CD14-positive monocyte (primary cell): Measurements from ENCODE around the gene BMP7. TPM values are rescaled to one million over a fixed set of nuclear protein-coding genes. Genes with fewer than 3 reads are reported as not detected.

Source experiments
- DNase-seq, 3 donors: peaks; one replicate each; pipeline ENCODE4 v3.0.0-alpha.2; 2011 to 2022
- H2AFZ ChIP-seq: 2 replicates; pipeline ENCODE4 v1.6.0; 2012; ENCODE audit warnings: mild to moderate bottlenecking, low read depth, low read length, inconsistent platforms; ENCODE audit not compliant: insufficient read depth, poor library complexity, severe bottlenecking
- H3K27ac ChIP-seq, 2 donors: 1 replicate in 1 of 2; 2 replicates in 1 of 2; pipeline ENCODE4 v1.5.1; 2012 to 2013; ENCODE audit warnings: low read length in 2 of 2, control low read depth in 1 of 2, inconsistent platforms in 1 of 2, low read depth in 1 of 2, mild to moderate bottlenecking in 1 of 2
- H3K27me3 ChIP-seq, 2 donors: one replicate each; pipeline versions ENCODE4 v1.6.0 to v1.6.1; 2011 to 2013; ENCODE audit warnings: low read length in 2 of 2; ENCODE audit not compliant: control insufficient read depth in 2 of 2, insufficient read depth in 2 of 2
- H3K36me3 ChIP-seq, 2 donors: replicated peaks in 1 of 2; 1 replicate in 1 of 2; 2 replicates in 1 of 2; pipeline versions ENCODE4 v1.5.1 to v1.6.1; 2012 to 2013; ENCODE audit warnings: low read length in 2 of 2, control low read depth in 1 of 2, inconsistent platforms in 1 of 2, mild to moderate bottlenecking in 1 of 2; ENCODE audit not compliant: insufficient read depth in 2 of 2, control insufficient read depth in 1 of 2
- H3K4me1 ChIP-seq, 2 donors: 1 replicate in 1 of 2; 2 replicates in 1 of 2; pipeline versions ENCODE4 v1.5.1 to v1.6.1; 2012 to 2013; ENCODE audit warnings: low read length in 2 of 2, control low read depth in 1 of 2, inconsistent platforms in 1 of 2, mild to moderate bottlenecking in 1 of 2, moderate library complexity in 1 of 2; ENCODE audit not compliant: insufficient read depth in 2 of 2, control insufficient read depth in 1 of 2
- H3K4me2 ChIP-seq: replicated peaks from 2 replicates; pipeline ENCODE3; 2012; ENCODE audit warnings: low read length, moderate library complexity, mild to moderate bottlenecking; ENCODE audit not compliant: poor library complexity, severe bottlenecking; ENCODE audit errors: extremely low read depth
- H3K4me3 ChIP-seq, 3 experiments: fragments of 200-600 bp in 1 of 3; sonication (generic) in 1 of 3; replicated peaks in 1 of 3; 1 replicate in 2 of 3; 2 replicates in 1 of 3; pipeline ENCODE4 v1.5.1; 2011 to 2013; ENCODE audit warnings: low read length in 3 of 3, mild to moderate bottlenecking in 3 of 3, control low read depth in 2 of 3, low read depth in 2 of 3, inconsistent platforms in 1 of 3, moderate library complexity in 1 of 3
- H3K79me2 ChIP-seq: 2 replicates; pipeline ENCODE4 v1.6.0; 2012; ENCODE audit warnings: mild to moderate bottlenecking, control low read depth, inconsistent platforms, low read length, moderate library complexity; ENCODE audit not compliant: insufficient read depth
- H3K9ac ChIP-seq: 2 replicates; pipeline ENCODE4 v1.6.0; 2017; ENCODE audit warnings: low read length, mild to moderate bottlenecking; ENCODE audit not compliant: insufficient read depth, poor library complexity, severe bottlenecking
- H3K9me3 ChIP-seq, 2 donors: replicated peaks in 1 of 2; 1 replicate in 1 of 2; 2 replicates in 1 of 2; pipeline versions ENCODE4 v1.5.1 to v1.6.1; 2012 to 2013; ENCODE audit warnings: low read length in 2 of 2, control low read depth in 1 of 2; ENCODE audit not compliant: control insufficient read depth in 1 of 2, insufficient read depth in 1 of 2
- H4K20me1 ChIP-seq: 2 replicates; pipeline ENCODE4 v1.6.0; 2012; ENCODE audit warnings: mild to moderate bottlenecking, low read length, control low read depth, moderate library complexity; ENCODE audit not compliant: insufficient read depth
- H3K27ac Mint-ChIP-seq, 7 donors: one replicate each; pipeline ENCODE4 v1.8.0; 2020; ENCODE audit warnings: mild to moderate bottlenecking in 7 of 7, mixed read lengths in 7 of 7, moderate library complexity in 6 of 7, inconsistent platforms in 2 of 7
- H3K27me3 Mint-ChIP-seq, 3 donors: one replicate each; pipeline ENCODE4 v1.8.0; 2021 to 2022; ENCODE audit warnings: low read depth in 3 of 3, mild to moderate bottlenecking in 3 of 3, mixed read lengths in 3 of 3, moderate library complexity in 3 of 3, inconsistent platforms in 1 of 3
- H3K36me3 Mint-ChIP-seq, 2 donors: one replicate each; pipeline ENCODE4 v1.8.0; 2020; ENCODE audit warnings: mixed read lengths in 2 of 2, inconsistent platforms in 1 of 2, mild to moderate bottlenecking in 1 of 2
- H3K4me1 Mint-ChIP-seq: one replicate; pipeline ENCODE4 v1.8.0; 2020; ENCODE audit warnings: mild to moderate bottlenecking, mixed read lengths
- H3K4me3 Mint-ChIP-seq, 2 donors: one replicate each; pipeline ENCODE4 v1.8.0; 2020; ENCODE audit warnings: mild to moderate bottlenecking in 2 of 2, mixed read lengths in 2 of 2, moderate library complexity in 1 of 2
- H3K9me3 Mint-ChIP-seq, 7 donors: one replicate each; pipeline ENCODE4 v1.8.0; 2020 to 2022; ENCODE audit warnings: mixed read lengths in 7 of 7, mild to moderate bottlenecking in 6 of 7, moderate library complexity in 6 of 7, inconsistent platforms in 2 of 7
- CTCF ChIP-seq: fragments of 200-600 bp; IDR thresholded peaks from one replicate; pipeline ENCODE4 v1.8.0; 2022; ENCODE audit warnings: antibody characterized with exemption, mild to moderate bottlenecking
- WGBS: methylation state at CpG from one replicate; pipeline ENCODE4 v1.1.5; 2013; ENCODE audit warnings: missing lambda C conversion rate; ENCODE audit not compliant: insufficient coverage; 5-methylcytosine and 5-hydroxymethylcytosine counted together
- intact Hi-C, 2 donors: fragments of 100-400 bp; cut with micrococcal nuclease; formaldehyde crosslinking; loops; one replicate each; pipeline versions ENCODE4 v1.15.0 to v1.15.1; 2023
- polyA plus RNA-seq, 3 donors: library from polyadenylated mRNA; depleted of rRNA in 1 of 3; unstranded in 2 of 3; stranded (reverse) in 1 of 3; fragments of 300-500 nt in 2 of 3; fragments of >200 nt in 1 of 3; fragmentation: Illumina TruSeq in 2 of 3; gene quantifications; 1 replicate in 2 of 3; 2 replicates in 1 of 3; pipeline ENCODE4 v1.2.3, GENCODE V29; 2012 to 2021

The BMP7 gene
- polyA plus RNA-seq, 3 donors = not detected

GRCh38 chr20:57229490-57229889, 37.0 kb downstream of the BMP7 start:
- no peak overlapping the region for H3K4me3 Mint-ChIP-seq

GRCh38 chr20:57225830-57226229, 40.6 kb downstream of the BMP7 start:
- Histone ChIP-seq H2AFZ (no peak overlapping the region), H4K20me1 (no peaks in the 10 kb centered on the region), H3K4me2 (no peak overlapping the region), H3K36me3 (no peaks in the 10 kb centered on the region), H3K27ac (no peak overlapping the region), H3K4me3 (no peak overlapping the region), H3K9ac (no peak overlapping the region), H3K9me3 (no peaks in the 10 kb centered on the region), H3K27me3 (no peaks in the 10 kb centered on the region), H3K4me1 (no peaks in the 10 kb centered on the region), H3K79me2 (no peaks in the 10 kb centered on the region)
- WGBS = 75% methylated on average over 7 of the region's 7 CpGs
- H3K27me3 Mint-ChIP-seq = peaks cover 4 to 12% (median 7%) of the 10 kb centered on the region in 3 donors
- TF ChIP-seq CTCF = no peak
- no peak for DNase-seq
- no peaks in the 10 kb centered on the region for H3K4me1 Mint-ChIP-seq
- no peaks in the 10 kb centered on the region for H3K36me3 Mint-ChIP-seq
- H3K9me3 Mint-ChIP-seq = no peaks in the 10 kb centered on the region
- intact Hi-C loops = no loop called here
- no peak overlapping the region for H3K27ac Mint-ChIP-seq
- H3K4me3 Mint-ChIP-seq = no peak overlapping the region

More at GRCh38 chr20:57229490-57229889, 37.0 kb downstream of the BMP7 start:
- Mint-ChIP-seq H3K27ac (no peak overlapping the region), H3K4me1 (no peaks in the 10 kb centered on the region), H3K36me3 (no peaks in the 10 kb centered on the region), H3K27me3 (peaks cover 7 to 12% (median 7%) of the 10 kb centered on the region in 3 donors), H3K9me3 (no peaks in the 10 kb centered on the region)
- Histone ChIP-seq H3K9me3 (no peaks in the 10 kb centered on the region), H3K4me2 (no peak overlapping the region), H4K20me1 (no peaks in the 10 kb centered on the region), H3K79me2 (no peaks in the 10 kb centered on the region), H3K9ac (no peak overlapping the region), H3K36me3 (no peaks in the 10 kb centered on the region), H2AFZ (no peak overlapping the region), H3K27ac (no peak overlapping the region), H3K4me3 (no peak overlapping the region), H3K4me1 (no peaks in the 10 kb centered on the region), H3K27me3 (no peaks in the 10 kb centered on the region)
- no CpG with 5 or more reads among the region's 4 CpGs for WGBS
- no peak for DNase-seq
- intact Hi-C loops = no loop called here
- no peak for TF ChIP-seq CTCF
